CD4-positive, alpha-beta T cell treated with Interferon gamma for 1 hour (primary cell): ENCODE data around the gene THOC6.
"Not testable (repeated sequence)": the region's sequence is repeated elsewhere in the genome, so short reads cannot be mapped to it uniquely, and the experiment has no call there.

ENCODE experiments used
- DNase-seq: peaks from one replicate; pipeline ENCODE4 v3.0.0-alpha.2; 2020

The THOC6 gene

GRCh38 chr16:3075946-3076345 lies 52.1 kb downstream of the THOC6 start:
- DNase-seq = not testable (repeated sequence)

GRCh38 chr16:3076577-3076976 lies 52.7 kb downstream of the THOC6 start:
- DNase-seq = no peak
